Kidney (tissue), 14 donors: ENCODE measurements around the gene CRTC3. TPM values are rescaled to one million over a fixed set of nuclear protein-coding genes. Genes with fewer than 3 reads are reported as not detected.

Source experiments
- DNase-seq, 5 donors: peaks; one replicate each; pipeline ENCODE4 v3.0.0-alpha.2; 2013 to 2020
- FAIRE-seq: peaks from 2 replicates; lab custom pipeline; 2012; peaks lifted over from hg19 to GRCh38; lab: Jason Lieb, UNC
- H3K27ac ChIP-seq, 2 donors: one replicate each; pipeline ENCODE4 v1.7.0; 2013; ENCODE audit warnings: low read depth in 2 of 2, low read length in 2 of 2, inconsistent platforms in 1 of 2
- H3K27me3 ChIP-seq: one replicate; pipeline ENCODE4 v1.7.1; 2013; ENCODE audit warnings: low read length, inconsistent platforms; ENCODE audit not compliant: control insufficient read depth, insufficient read depth
- H3K36me3 ChIP-seq, 3 donors: one replicate each; pipeline versions ENCODE4 v1.7.0 to v1.7.1; 2013; ENCODE audit warnings: low read length in 3 of 3, control low read depth in 1 of 3, inconsistent platforms in 1 of 3; ENCODE audit not compliant: insufficient read depth in 3 of 3, control insufficient read depth in 2 of 3
- H3K4me1 ChIP-seq, 3 donors: one replicate each; pipeline versions ENCODE4 v1.7.0 to v1.7.1; 2013; ENCODE audit warnings: low read length in 3 of 3, inconsistent platforms in 1 of 3, low read depth in 1 of 3; ENCODE audit not compliant: control insufficient read depth in 2 of 3, insufficient read depth in 2 of 3
- H3K4me3 ChIP-seq, 3 donors: one replicate each; pipeline versions ENCODE4 v1.7.0 to v1.8.1; 2013; ENCODE audit warnings: low read length in 3 of 3, control low read depth in 1 of 3, inconsistent platforms in 1 of 3
- H3K9ac ChIP-seq, 3 donors: one replicate each; pipeline versions ENCODE4 v1.7.0 to v1.7.1; 2013; ENCODE audit warnings: low read length in 3 of 3, control low read depth in 1 of 3, inconsistent platforms in 1 of 3
- H3K9me3 ChIP-seq, 3 donors: one replicate each; pipeline versions ENCODE4 v1.7.0 to v1.7.1; 2013; ENCODE audit warnings: low read length in 3 of 3, control low read depth in 1 of 3, inconsistent platforms in 1 of 3; ENCODE audit not compliant: control insufficient read depth in 2 of 3, insufficient read depth in 1 of 3
- CTCF ChIP-seq: IDR thresholded peaks from 3 replicates; pipeline ENCODE4 v1.5.1; 2012; ENCODE audit warnings: mild to moderate bottlenecking, moderate library complexity, borderline replicate concordance; ENCODE audit not compliant: insufficient read depth; ENCODE audit errors: extremely low read depth
- intact Hi-C: fragments of 100-400 bp; cut with DNase I; formaldehyde crosslinking; loops from one replicate; pipeline ENCODE4 v1.11.1; 2022
- polyA plus RNA-seq: library from polyadenylated mRNA; stranded (reverse); fragments of 350-450 nt; fragmentation: Illumina TruSeq; extraction: RNeasy Lipid Tissue Mini Kit (QIAGEN cat#74804); gene quantifications from one replicate; pipeline ENCODE4 v1.2.3, GENCODE V29; 2014; ENCODE audit warnings: low read depth, low replicate concordance; ENCODE audit not compliant: insufficient read depth
- total RNA-seq: library from RNA; stranded (reverse); fragmentation: NEBNext Ultra II Directional; extraction: Animal tissue kit (Norgen Biotek cat#: 25700); gene quantifications from one replicate; pipeline ENCODE4 v1.2.1, GENCODE V29; 2021
- donor health status: control.
- donor health status: control.
- donor health status: control.
- donor health status: control.
- donor health status: control.
- donor health status: DM: yes; HTN: yes; CAD: no.
- donor health status: Normal renal cell carcinoma (clear cell type).

The CRTC3 gene
- total and polyA plus RNA-seq, 2 donors from 2014 or later = 9.2 to 49.0 TPM

- Histone ChIP-seq H3K4me3 (no peak overlapping the region), H3K27ac (no peak overlapping the region), H3K4me1 (peaks cover 0 to 7% (median 0%) of the 10 kb centered on the region in 3 donors), H3K36me3 (no peaks in the 10 kb centered on the region), H3K9ac (no peak overlapping the region), H3K27me3 (no peaks in the 10 kb centered on the region), H3K9me3 (no peaks in the 10 kb centered on the region)
- FAIRE-seq (no peak), DNase-seq (no peak)
- TF ChIP-seq CTCF = no peak
- intact Hi-C loops = no loop called here
These were observed 66.0 kb downstream of the CRTC3 start for GRCh38 chr15:90595763-90596155.

- Histone ChIP-seq H3K4me3 (no peak overlapping the region), H3K27me3 (no peaks in the 10 kb centered on the region), H3K36me3 (no peaks in the 10 kb centered on the region), H3K4me1 (peaks cover 0 to 7% (median 0%) of the 10 kb centered on the region in 3 donors), H3K27ac (no peak overlapping the region), H3K9me3 (no peaks in the 10 kb centered on the region), H3K9ac (no peak overlapping the region)
- no peak for TF ChIP-seq CTCF
- intact Hi-C loops = no loop called here
- DNase-seq (no peak), FAIRE-seq (no peak)
These were observed 67.2 kb downstream of the CRTC3 start for GRCh38 chr15:90596943-90597342.

GRCh38 chr15:90597577-90597976, 67.9 kb downstream of the CRTC3 start:
- DNase-seq (no peak), FAIRE-seq (no peak)
- Histone ChIP-seq H3K27ac (peak overlapping the region; percentile 0 to 71), H3K36me3 (no peaks in the 10 kb centered on the region), H3K9ac (no peak overlapping the region), H3K4me3 (no peak overlapping the region), H3K4me1 (peaks cover 0 to 7% (median 0%) of the 10 kb centered on the region in 3 donors), H3K9me3 (no peaks in the 10 kb centered on the region), H3K27me3 (no peaks in the 10 kb centered on the region)
- no peak for TF ChIP-seq CTCF
- intact Hi-C loops = no loop called here

- peak in 2 of 5 donors; percentile 19 to 82 for DNase-seq
- H3K9ac ChIP-seq = no peak overlapping the region
- no peaks in the 10 kb centered on the region for H3K36me3 ChIP-seq
- FAIRE-seq = no peak
- peaks cover 0 to 7% (median 0%) of the 10 kb centered on the region in 3 donors for H3K4me1 ChIP-seq
- H3K9me3 ChIP-seq = no peaks in the 10 kb centered on the region
- H3K27ac ChIP-seq = peak overlapping the region; percentile 0 to 71
- no peaks in the 10 kb centered on the region for H3K27me3 ChIP-seq
- intact Hi-C loops = no loop called here
- TF ChIP-seq CTCF = peak; percentile 13
- no peak overlapping the region for H3K4me3 ChIP-seq
These were observed 68.4 kb downstream of the CRTC3 start for GRCh38 chr15:90598031-90598577.
